Left renal cortex interstitium (tissue), 4 donors: ENCODE measurements around the gene BMAL1. TPM values are rescaled to one million over a fixed set of nuclear protein-coding genes. Genes with fewer than 3 reads are reported as not detected.
"Not testable (repeated sequence)": the region's sequence is repeated elsewhere in the genome, so short reads cannot be mapped to it uniquely, and the experiment has no call there.

ENCODE experiments used
- DNase-seq, 4 donors: peaks; one replicate each; pipeline ENCODE4 v3.0.0-alpha.2; 2013; ENCODE audit warnings: low read depth in 4 of 4, low spot score in 2 of 4, missing footprints in 1 of 4
- polyA plus RNA-seq, 4 donors: library from polyadenylated mRNA; unstranded; fragments of 120-200 nt; gene quantifications; one replicate each; pipeline ENCODE4 v1.2.1, GENCODE V29; 2013; ENCODE audit not compliant: insufficient read length in 4 of 4

The BMAL1 gene
- polyA plus RNA-seq, 4 donors, result 11.2 to 13.7 (median 11.8) TPM

- DNase-seq, result no peak
Observed at GRCh38 chr11:13368041-13368446, 90.5 kb downstream of the BMAL1 start.

DNA sequence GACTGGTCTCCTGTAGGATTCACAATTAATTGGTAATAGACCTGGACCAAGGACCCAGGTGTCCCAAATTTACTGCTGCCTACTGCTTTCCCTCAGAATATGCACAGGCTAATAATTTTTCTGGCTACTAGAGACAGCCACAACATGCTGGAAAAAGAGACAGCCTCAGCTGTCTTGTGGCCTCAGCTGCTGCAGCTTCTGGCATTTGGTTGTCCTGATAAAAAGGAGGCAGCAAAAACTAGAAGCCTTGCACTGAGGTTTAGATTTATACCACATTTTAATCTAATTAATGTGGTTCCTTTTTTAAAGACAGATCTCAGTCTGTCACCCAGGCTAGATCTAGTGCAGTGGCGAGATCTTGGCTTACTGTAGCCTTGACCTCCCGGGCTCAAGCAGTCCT lies 95.6 kb downstream of the BMAL1 start:
- no peak for DNase-seq

DNA sequence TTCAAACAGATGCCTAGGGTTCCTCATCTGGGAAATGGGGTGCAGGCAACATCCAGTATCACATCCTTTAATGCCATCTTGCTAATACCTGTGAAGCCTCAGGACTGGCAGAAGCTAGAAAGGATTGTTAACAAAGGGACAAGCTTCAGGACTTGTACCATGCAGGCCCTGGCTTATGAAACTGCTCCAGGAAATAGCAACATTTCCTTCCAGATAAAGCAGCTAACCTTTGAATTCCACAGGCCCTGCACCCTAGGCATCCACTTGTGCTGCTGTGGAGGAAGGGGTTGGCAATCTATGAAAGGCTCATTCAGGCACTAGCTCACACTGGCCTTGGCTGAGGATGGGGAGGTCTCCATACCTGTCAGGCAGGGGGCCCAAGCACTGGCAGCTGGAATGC lies 98.2 kb downstream of the BMAL1 start:
- DNase-seq, result no peak

DNA sequence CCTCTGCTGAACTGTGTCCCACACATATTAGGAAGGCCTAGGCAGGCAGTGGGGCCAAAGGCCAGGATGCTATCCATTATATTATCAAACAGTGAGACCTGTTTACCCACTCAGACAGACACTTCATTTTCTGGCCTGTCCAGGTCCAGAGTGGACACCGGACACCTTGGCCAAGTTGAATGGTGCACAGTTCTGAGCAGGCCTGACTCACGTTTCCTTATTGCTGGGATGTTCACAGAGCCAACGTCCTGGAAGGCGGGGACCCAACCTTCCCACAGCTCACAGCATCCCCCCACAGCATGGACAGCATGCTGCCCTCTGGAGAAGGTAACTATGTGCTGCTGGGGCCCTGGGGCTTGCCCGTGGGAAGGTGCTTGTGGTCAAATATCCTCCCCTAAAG lies 98.8 kb downstream of the BMAL1 start:
- DNase-seq, result no peak

GRCh38 chr11:13376838-13377237 lies 99.2 kb downstream of the BMAL1 start:
- DNase-seq, result no peak

- no peak for DNase-seq
Observed at GRCh38 chr11:13378316-13378715, 100.7 kb downstream of the BMAL1 start.

GRCh38 chr11:13380731-13381130 lies 103.1 kb downstream of the BMAL1 start:
- DNase-seq, result no peak

DNA sequence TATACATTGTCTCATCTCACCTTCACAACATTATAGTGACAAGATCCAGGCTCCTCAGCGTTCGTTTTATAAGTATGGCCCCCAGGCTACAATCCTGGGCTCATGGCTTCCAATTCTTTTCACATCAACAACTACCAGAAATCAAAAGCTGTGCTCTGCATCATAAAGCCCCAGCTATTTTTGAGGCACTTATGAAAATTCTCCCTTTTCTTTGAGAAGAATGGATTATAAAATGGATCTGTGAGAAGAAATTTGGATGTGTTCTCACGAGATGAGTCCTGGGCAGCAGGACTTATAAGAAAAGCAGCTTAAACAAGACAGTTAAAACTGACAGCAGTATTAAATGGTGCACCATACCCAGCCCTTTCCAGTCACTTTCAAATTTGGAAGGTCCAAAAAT lies 105.2 kb downstream of the BMAL1 start:
- no peak for DNase-seq

DNA sequence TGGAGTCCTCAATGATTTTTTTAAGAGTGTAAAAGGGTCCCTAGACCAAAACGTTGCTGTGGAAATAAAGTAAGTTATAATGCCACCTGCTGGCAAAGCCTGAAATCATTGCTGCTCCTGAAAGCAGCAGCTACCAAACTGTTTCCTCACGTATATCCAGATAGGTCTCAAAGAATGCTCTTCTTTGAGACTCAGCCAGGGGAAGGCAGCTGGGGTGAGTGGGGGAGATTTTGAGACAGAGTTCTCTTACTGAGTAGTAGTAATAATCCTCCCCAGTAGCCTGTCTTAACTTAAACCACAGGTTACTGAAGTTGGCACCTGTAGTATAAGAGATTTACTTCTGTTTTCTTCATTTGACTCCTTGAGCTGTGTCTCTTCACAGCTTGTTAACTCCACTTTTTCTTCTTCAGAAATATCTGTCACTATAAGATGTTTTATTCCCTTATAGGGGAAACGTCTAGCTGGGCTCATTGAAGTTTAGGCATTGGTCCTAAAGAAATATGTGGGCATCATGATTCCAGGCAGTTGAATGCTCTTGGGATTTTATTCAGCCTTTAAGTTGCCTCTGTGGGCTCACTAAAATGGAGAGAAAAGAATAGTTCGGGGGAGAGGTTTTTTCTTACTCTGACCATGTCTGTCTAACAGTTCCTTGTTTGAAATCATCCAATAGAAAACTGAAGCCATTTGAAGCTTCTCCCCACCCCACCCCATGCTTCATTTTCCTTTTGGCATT lies 107.5 kb downstream of the BMAL1 start:
- peak; percentile 15 to 49 (median 20) for DNase-seq

DNA sequence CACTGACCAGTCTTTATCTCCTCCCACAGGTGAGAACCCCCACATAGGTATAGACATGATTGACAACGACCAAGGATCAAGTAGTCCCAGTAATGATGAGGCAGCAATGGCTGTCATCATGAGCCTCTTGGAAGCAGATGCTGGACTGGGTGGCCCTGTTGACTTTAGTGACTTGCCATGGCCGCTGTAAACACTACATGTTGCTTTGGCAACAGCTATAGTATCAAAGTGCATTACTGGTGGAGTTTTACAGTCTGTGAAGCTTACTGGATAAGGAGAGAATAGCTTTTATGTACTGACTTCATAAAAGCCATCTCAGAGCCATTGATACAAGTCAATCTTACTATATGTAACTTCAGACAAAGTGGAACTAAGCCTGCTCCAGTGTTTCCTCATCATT lies 109.0 kb downstream of the BMAL1 start:
- DNase-seq, result no peak

DNA sequence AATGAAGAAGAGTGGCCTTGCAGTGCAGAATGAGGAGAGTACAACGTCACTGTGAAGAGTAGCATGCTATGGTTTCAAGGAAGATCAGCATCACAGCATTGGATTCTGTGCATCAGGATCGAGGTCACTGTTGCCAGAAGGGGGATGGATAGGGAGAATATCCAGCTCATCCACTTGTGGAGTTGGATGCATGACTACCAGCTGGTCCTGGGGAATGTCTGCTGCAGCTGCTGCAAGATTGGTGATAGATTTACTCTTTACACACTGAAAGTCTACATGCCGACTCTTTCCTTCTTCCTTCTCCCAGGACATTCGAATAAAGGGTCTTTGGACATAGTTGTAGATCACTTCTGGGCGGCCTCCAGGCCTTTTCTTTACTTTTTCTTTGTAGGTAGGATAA lies 111.2 kb downstream of the BMAL1 start:
- no peak for DNase-seq

GRCh38 chr11:13391217-13391616 lies 113.6 kb downstream of the BMAL1 start:
- DNase-seq, result no peak

- DNase-seq, result not testable (repeated sequence)
Observed at GRCh38 chr11:13398335-13398734, 120.7 kb downstream of the BMAL1 start.

- DNase-seq, result no peak
Observed at GRCh38 chr11:13405220-13405619, 127.6 kb downstream of the BMAL1 start.

DNA sequence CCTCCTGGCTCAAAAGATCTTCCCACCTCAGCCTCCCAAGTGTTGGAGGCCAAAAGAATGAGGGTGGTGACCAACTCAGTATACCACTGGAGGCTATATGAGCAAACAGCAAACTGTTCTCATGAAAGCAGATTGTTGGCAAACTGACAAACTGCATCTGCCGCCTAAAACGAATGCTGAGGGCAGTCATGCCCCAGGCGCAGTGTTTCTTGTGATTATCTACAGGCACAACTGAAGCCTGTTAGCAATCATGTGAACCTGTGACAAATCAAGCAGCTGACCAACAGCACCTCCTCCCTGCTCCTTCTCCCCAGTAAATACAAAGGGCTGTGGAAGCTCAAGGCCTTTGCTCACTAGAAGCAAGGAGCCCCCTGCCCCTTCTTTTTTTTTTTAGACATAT lies 137.6 kb downstream of the BMAL1 start:
- DNase-seq, result no peak

DNA sequence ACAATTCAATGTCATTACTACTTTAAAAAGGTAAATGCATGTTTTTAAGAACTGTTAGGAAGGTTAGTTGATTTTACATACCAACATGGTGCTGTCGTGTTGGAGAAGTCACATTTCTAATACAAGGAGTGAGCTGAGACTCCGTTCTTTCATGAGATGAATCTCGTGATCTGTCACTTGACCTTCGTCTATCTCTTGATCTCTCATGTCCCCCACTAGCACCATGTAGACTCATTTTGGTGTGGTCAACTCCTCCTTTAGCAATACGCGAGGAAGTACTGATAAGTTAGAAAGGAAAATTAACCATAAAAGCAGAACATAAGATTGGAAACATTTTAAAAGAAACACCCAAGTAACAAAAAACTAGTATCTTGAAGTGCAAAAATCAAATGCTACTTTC lies 144.0 kb downstream of the BMAL1 start:
- DNase-seq, result no peak

DNA sequence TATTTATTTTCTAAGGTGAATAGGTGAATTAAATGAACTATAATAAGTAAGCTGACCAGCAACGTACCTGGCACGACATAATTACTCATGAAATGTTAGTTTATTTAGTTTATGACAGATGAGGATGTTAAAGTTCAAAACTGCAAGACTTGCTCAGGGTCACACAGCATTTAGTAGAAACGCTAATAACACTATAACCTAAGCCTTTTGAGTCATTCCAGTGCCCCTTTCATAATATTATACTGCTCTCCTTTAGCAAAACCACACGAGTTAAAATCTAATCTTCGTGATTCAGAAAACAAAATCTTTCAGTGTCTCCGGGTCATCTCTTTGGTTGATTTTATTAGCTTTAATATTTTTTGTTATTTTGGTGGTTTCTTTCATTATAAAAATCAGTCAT lies 145.8 kb downstream of the BMAL1 start:
- DNase-seq, result no peak

GRCh38 chr11:13427440-13427839 lies 149.8 kb downstream of the BMAL1 start:
- no peak for DNase-seq

DNA sequence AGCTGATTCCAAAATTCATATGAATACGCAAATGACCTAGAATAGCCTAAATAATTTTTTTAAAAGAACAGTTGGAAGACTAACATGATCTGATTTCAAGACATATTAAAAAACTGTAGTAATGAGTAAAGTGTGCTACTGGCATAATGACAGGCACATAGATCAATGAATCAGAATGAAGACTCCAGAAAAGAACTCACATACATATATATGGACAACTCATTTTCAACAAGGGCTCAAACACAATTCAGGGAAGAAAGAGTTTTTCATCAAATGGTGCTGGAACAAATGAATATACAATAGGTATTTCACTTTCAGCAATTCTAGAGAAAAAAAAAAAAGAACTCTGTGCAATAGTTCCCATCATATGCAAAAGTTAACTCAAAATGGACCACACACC lies 151.7 kb downstream of the BMAL1 start:
- DNase-seq, result no peak

DNA sequence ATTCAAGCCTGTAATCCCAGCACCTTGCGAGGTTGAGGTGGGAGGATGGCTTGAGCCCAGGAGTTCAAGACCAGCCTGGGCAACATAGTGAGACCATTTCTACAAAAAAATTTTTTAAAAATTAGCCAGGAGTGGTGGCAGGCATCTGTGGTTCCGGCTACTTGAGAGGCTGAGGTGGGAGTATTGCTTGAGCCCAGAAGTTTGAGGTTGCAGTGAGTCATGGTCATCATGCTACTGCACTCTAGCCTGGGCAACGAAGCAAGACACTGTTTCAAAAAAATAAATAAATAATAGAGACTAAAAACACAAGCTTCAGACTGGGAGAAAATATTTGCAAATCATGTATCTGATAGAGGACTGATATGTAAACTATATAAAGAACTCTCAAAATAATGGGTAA lies 152.2 kb downstream of the BMAL1 start:
- no peak for DNase-seq

- DNase-seq, result no peak
Observed at GRCh38 chr11:13433437-13433836, 155.8 kb downstream of the BMAL1 start.

DNA sequence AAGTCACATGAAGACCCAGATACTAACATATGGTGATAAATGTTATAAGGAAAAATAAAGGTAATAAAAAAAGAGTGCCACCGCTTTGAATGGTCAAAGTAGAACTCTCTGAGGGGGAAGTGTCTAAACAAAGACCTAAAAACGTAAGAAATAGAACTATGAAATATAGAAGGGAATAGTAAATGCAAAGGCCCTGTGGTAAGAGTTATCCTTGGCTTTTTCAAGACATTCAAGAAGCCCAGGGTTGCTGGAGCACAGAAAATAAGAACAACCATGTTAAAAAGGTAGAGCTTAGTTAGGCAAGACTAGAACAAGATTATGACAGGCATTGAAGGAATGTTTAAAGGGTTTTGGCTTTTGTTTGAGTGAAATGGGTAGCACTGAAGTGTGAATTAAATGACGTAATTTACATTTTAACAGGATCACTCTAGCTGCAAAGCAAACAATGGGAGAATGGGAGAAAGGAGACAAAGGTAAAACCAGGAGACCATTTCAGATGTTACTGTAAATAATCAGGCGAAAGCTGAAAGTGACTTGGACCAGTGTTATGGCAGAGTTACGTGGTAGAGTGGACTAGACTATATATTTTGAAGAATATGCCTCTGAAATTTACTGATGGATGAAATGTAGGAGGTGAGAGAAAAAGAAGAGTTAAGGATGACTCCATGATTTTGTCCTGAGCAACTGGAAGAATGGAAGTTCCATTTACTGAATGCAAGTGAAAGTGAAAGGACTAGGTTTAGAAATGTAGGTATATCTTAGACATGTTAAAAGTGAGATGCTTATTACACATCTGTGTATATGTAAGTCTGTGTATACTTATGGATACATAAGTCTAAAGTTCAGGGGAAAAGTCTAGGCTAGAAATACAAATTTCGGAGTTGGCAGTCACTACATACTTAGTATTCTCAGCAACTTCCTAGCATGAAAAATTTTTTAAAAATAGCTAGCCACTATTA lies 156.9 kb downstream of the BMAL1 start:
- no peak for DNase-seq
